K562 (cell line): Measurements from ENCODE around the gene C7. TPM values are rescaled to one million over a fixed set of nuclear protein-coding genes. Genes with fewer than 3 reads are reported as not detected.
A peak's percentile ranks its signal among the peaks of the same experiment; 100 is the strongest.

Experiments used
- FOXJ3 ChIP-seq: sonication (generic); formaldehyde crosslinking; IDR thresholded peaks from 2 replicates; pipeline ENCODE4 v1.4.0; 2020; ENCODE audit warnings: mild to moderate bottlenecking, missing genetic modification reagents
- HNRNPK ChIP-seq: fragments of 200-400 bp; formaldehyde crosslinking; IDR thresholded peaks from one replicate; pipeline ENCODE4 v1.6.1; 2018; ENCODE audit warnings: mild to moderate bottlenecking, low read depth, low read length; ENCODE audit not compliant: poor library complexity, severe bottlenecking
- HNRNPUL1 ChIP-seq: fragments of 200-400 bp; formaldehyde crosslinking; IDR thresholded peaks from 2 replicates; pipeline ENCODE4 v1.6.1; 2017; ENCODE audit warnings: low read length
- KDM1A ChIP-seq, 2 experiments: fragments of 450-650 bp; IDR thresholded peaks; 2 replicates each; pipeline ENCODE4 v1.6.1; 2016; ENCODE audit warnings: mild to moderate bottlenecking in 2 of 2
- MAFF ChIP-seq: IDR thresholded peaks from 2 replicates; pipeline ENCODE4 v1.6.1; 2012; ENCODE audit warnings: low read length, improper control_type of control experiment
- PHTF2 ChIP-seq: fragments of 250-450 bp; sonication (Bioruptor Pico); IDR thresholded peaks from 2 replicates; pipeline ENCODE4 v1.5.0; 2021; ENCODE audit warnings: mild to moderate bottlenecking
- RBM25 ChIP-seq: fragments of 200-400 bp; formaldehyde crosslinking; IDR thresholded peaks from 2 replicates; pipeline ENCODE4 v1.6.1; 2018; ENCODE audit warnings: low read length, low read depth, moderate library complexity; ENCODE audit not compliant: severe bottlenecking
- TEAD4 ChIP-seq, 2 experiments: sonication (generic) in 1 of 2; formaldehyde crosslinking in 1 of 2; IDR thresholded peaks; 2 replicates each; pipeline versions ENCODE4 v1.6.1 to v1.8.0; 2012 to 2022; ENCODE audit warnings: borderline replicate concordance in 1 of 2, inconsistent platforms in 1 of 2, low read length in 1 of 2, mild to moderate bottlenecking in 1 of 2, missing genetic modification reagents in 1 of 2
- TRIM24 ChIP-seq, 2 experiments: fragments of 450-650 bp; IDR thresholded peaks; 2 replicates each; pipeline ENCODE4 v1.6.1; 2016
- TRIM28 ChIP-seq: fragments of 450-650 bp; IDR thresholded peaks from 2 replicates; pipeline ENCODE4 v1.6.1; 2017
- ZC3H11A ChIP-seq: IDR thresholded peaks from 2 replicates; pipeline ENCODE4 v1.6.1; 2012; ENCODE audit warnings: low read depth, low read length, improper control_type of control experiment
- ZEB2 ChIP-seq: fragments of 450-650 bp; IDR thresholded peaks from 2 replicates; pipeline ENCODE4 v1.6.1; 2016
- ZNF133 ChIP-seq: fragments of 250-450 bp; sonication (Bioruptor Pico); IDR thresholded peaks from 2 replicates; pipeline ENCODE4 v1.4.0; 2020; ENCODE audit warnings: mild to moderate bottlenecking
- ZNF347 ChIP-seq: fragments of 450-650 bp; formaldehyde crosslinking; IDR thresholded peaks from 2 replicates; pipeline ENCODE4 v1.4.0; 2020; ENCODE audit warnings: low read depth, mild to moderate bottlenecking, moderate library complexity
- ZNF561 ChIP-seq: fragments of 450-650 bp; formaldehyde crosslinking; conservative IDR thresholded peaks from 2 replicates; pipeline ENCODE4 v1.4.0; 2020; ENCODE audit warnings: mild to moderate bottlenecking, moderate library complexity
- ZNF75A ChIP-seq: fragments of 450-650 bp; formaldehyde crosslinking; IDR thresholded peaks from 2 replicates; pipeline ENCODE4 v1.4.0; 2020; ENCODE audit warnings: mild to moderate bottlenecking
- polyA plus RNA-seq, 8 experiments: library from polyadenylated mRNA; depleted of rRNA in 4 of 8; stranded (reverse) in 5 of 8; unstranded in 3 of 8; fragments of >200 nt; fragmentation: Nextera tagmentation in 2 of 8; fragmentation: Illumina TruSeq in 1 of 8; extraction: Ambion mirVana in 2 of 8; extraction: Trizol in 1 of 8; gene quantifications; 2 replicates each; pipeline versions ENCODE4 v1.2.1 to v1.2.3, GENCODE V29; 2011 to 2014; ENCODE audit warnings: inconsistent platforms in 1 of 8, missing spikeins in 1 of 8
- total RNA-seq, 7 experiments: library from RNA; depleted of rRNA in 6 of 7; stranded (reverse); fragments of >200 nt in 6 of 7; fragmentation: Illumina TruSeq in 2 of 7; extraction: Trizol in 2 of 7; gene quantifications; 2 replicates each; pipeline versions ENCODE4 v1.2.1 to v1.2.3, GENCODE V29; 2011 to 2021; ENCODE audit warnings: low replicate concordance in 1 of 7
- TF ChIP-seq, protein P1 (sequence below): conservative IDR thresholded peaks from 2 replicates; pipeline ENCODE4 v1.6.1; 2011; ENCODE audit warnings: low read depth, mild to moderate bottlenecking, low read length; ENCODE audit not compliant: control insufficient read depth
- TF ChIP-seq, protein P2 (sequence below): fragments of 450-650 bp; IDR thresholded peaks from 2 replicates; pipeline ENCODE4 v1.6.1; 2018; ENCODE audit warnings: mild to moderate bottlenecking, low read depth; ENCODE audit not compliant: partially characterized antibody
- TF ChIP-seq, protein P3 (sequence below), 2 experiments: fragments of 450-650 bp in 1 of 2; sonication (generic) in 1 of 2; formaldehyde crosslinking in 1 of 2; IDR thresholded peaks in 1 of 2; conservative IDR thresholded peaks in 1 of 2; 2 replicates each; pipeline versions ENCODE4 v1.6.1 to v1.8.1; 2016 to 2023; ENCODE audit warnings: mild to moderate bottlenecking in 2 of 2, moderate library complexity in 2 of 2, inconsistent platforms in 1 of 2, missing genetic modification reagents in 1 of 2
- TF ChIP-seq, protein P4 (sequence below): sonication (generic); formaldehyde crosslinking; IDR thresholded peaks from 2 replicates; pipeline ENCODE4 v1.8.0; 2022; ENCODE audit warnings: mild to moderate bottlenecking, missing genetic modification reagents

Gene C7
- total and polyA plus RNA-seq, 9 of the 15 experiments (the other 6 are each of a cell fraction or from before 2014, with no cell fraction given): 0.82 TPM; not detected in 8

DNA sequence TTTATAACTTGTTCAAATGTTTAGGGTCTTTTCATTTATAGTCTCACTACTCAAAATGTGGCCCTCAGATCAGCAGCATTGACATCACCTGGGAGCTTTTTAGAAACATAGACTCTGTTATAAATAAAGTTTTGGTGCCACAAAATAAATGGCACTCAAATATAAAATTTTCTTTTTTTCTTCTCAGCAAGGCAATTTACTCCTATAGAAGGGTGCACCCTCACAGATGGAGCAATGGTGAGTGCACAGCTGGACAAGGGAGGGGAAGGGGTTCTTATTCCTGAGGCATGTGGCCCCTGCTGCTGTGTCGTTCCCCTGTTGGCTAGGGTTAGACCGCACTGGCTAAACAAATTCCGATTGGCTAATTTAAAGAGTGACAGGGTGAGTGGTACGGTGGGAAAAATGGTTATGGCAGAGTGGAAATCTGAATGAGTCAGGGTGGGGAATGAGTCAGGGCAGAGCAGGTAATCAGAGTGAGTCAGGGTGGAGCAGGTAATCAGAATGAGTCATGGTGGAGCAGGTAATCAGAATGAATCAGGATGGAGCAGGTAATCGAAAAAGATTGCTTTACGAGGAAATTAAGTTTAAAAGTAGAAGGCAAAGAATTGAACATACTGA is 31.8 kb upstream of the C7 start (continued):
- TF ChIP-seq MAFF: no peak
- TF ChIP-seq, protein P1, sequence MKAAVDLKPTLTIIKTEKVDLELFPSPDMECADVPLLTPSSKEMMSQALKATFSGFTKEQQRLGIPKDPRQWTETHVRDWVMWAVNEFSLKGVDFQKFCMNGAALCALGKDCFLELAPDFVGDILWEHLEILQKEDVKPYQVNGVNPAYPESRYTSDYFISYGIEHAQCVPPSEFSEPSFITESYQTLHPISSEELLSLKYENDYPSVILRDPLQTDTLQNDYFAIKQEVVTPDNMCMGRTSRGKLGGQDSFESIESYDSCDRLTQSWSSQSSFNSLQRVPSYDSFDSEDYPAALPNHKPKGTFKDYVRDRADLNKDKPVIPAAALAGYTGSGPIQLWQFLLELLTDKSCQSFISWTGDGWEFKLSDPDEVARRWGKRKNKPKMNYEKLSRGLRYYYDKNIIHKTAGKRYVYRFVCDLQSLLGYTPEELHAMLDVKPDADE: no peak
- TF ChIP-seq, protein P2, sequence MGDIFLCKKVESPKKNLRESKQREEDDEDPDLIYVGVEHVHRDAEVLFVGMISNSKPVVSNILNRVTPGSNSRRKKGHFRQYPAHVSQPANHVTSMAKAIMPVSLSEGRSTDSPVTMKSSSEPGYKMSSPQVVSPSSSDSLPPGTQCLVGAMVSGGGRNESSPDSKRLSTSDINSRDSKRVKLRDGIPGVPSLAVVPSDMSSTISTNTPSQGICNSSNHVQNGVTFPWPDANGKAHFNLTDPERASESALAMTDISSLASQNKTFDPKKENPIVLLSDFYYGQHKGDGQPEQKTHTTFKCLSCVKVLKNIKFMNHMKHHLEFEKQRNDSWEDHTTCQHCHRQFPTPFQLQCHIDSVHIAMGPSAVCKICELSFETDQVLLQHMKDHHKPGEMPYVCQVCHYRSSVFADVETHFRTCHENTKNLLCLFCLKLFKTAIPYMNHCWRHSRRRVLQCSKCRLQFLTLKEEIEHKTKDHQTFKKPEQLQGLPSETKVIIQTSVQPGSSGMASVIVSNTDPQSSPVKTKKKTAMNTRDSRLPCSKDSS: peak; percentile 95
- no peak for TF ChIP-seq HNRNPK
- TF ChIP-seq HNRNPUL1: no peak
- TF ChIP-seq, protein P3, sequence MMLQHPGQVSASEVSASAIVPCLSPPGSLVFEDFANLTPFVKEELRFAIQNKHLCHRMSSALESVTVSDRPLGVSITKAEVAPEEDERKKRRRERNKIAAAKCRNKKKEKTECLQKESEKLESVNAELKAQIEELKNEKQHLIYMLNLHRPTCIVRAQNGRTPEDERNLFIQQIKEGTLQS (IDR thresholded peaks at IDR 0.05): peak; percentile 64
- TF ChIP-seq, protein P3 (CRISPR knock-in tag; conservative IDR thresholded peaks at IDR 0.05): no peak
- no peak for TF ChIP-seq ZC3H11A
- 0 out of 2 replicates have a peak, but pooled peaks have one; percentile 12 for TF ChIP-seq ZEB2
- TF ChIP-seq RBM25: no peak
- TF ChIP-seq TRIM24 (IDR thresholded peaks at IDR 0.05): peak; percentile 43 to 53; a peak in 2 of 4 replicates
- TF ChIP-seq, protein P4, sequence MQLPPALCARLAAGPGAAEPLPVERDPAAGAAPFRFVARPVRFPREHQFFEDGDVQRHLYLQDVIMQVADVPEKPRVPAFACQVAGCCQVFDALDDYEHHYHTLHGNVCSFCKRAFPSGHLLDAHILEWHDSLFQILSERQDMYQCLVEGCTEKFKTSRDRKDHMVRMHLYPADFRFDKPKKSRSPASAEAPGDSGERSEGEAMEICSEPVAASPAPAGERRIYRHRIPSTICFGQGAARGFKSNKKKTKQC: no peak
- TF ChIP-seq ZNF75A (CRISPR knock-in tag): no peak
- peak; percentile 84 for TF ChIP-seq TRIM28
- peak in 1 of 2 experiments; percentile 48; a peak in 1 of 4 replicates for TF ChIP-seq KDM1A (IDR thresholded peaks at IDR 0.05)
- TF ChIP-seq FOXJ3: no peak
- TF ChIP-seq TEAD4 (IDR thresholded peaks at IDR 0.05; ENCODE audit: low read length): no peak
- no peak for TF ChIP-seq TEAD4 (CRISPR knock-in tag; IDR thresholded peaks at IDR 0.05; ENCODE audit: borderline replicate concordance)
- no peak for TF ChIP-seq ZNF347
- TF ChIP-seq ZNF561 (CRISPR knock-in tag): 0 out of 2 replicates have a peak, but pooled peaks have one; percentile 39
- TF ChIP-seq PHTF2 (CRISPR knock-in tag): no peak
- no peak for TF ChIP-seq ZNF133
